ENCODE data around the gene PHLDA2. TPM values are rescaled to one million over a fixed set of nuclear protein-coding genes. Genes with fewer than 3 reads are reported as not detected.

The PHLDA2 gene
- polyA plus RNA-seq: 10 to 100 TPM in 1 of 3 donors, 1 to 10 TPM in 2; 5.5 to 19.7 (median 6.7) TPM

- 1% methylated on average over 91 to 105 of the region's 113 CpGs for WGBS, 3 donors
- no peak within 1 kb of the TSS for H3K27ac ChIP-seq (ENCODE audit: low read depth, low read length)
These were observed at the start of gene PHLDA2 for GRCh38 chr11:2928605-2929530. Gene PHLDA2, minus strand, starts transcription at chr11:2929420. Its CDS starts 56 bp downstream, at chr11:2929364.

GRCh38 chr11:2977113-2977512, 47.9 kb upstream of the PHLDA2 start:
- H3K27ac ChIP-seq (ENCODE audit: low read depth, low read length): no peak overlapping the region
- WGBS, 3 donors: 46 to 80% (median 79%) methylated on average over 7 of the region's 7 CpGs

DNA sequence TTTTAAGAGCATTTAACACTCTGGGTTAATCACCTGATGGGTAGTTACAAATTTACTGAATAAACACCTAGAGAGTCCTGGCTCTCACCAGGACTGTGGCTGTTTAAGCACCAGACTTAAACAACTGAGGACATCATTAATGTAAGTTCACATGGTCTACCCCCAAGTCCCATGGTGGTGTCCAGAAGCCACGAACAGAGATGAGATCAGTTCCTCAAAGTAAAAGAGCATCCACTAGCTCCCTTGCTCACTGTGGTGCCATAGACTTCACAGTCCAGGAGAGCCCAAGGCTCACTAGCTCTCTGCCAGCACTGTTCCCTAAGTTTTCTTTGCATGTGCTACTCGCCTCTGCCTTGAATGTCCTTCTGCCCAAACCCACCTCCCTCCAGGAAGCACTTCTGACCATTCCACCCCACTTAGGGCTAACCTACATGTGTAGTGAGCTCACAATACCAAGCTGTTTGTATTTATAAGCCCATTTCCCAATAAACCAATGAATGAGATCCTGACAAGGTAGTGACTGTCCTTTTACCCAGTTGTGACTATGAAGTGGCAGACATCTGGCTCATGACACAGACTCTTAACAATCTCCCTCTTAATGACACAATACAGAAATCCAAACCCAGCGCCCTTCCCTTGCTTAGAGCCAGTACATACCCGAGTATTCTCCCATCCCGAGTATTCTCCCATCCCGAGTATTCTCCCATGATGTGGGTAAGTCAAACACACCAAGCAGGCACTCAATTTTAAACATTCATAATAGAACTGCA, 47.3 kb upstream of the PHLDA2 start:
- 80 to 84% (median 82%) methylated on average over 6 of the region's 6 CpGs for WGBS, 3 donors
- H3K27ac ChIP-seq (ENCODE audit: low read depth, low read length): no peak overlapping the region

DNA sequence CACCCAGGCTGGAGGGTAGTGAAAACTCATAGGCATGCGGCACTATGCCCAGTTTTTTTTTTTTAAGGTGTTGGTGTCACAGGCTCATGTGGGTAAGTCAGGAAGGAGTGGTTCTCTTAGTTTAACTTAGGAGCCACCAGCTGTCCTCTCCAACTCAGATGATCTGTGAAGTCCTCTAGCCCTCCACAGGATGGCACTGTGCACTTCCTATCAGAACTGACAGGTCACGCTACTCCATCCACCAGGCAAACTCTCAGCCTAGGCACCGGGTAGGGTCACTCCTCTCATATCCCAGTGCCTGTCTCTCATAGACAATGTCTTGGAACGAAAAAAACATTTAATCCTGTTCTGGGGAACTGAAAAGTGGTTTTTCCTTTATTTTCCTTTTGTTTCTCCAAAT, 46.4 kb upstream of the PHLDA2 start:
- no peak overlapping the region for H3K27ac ChIP-seq (ENCODE audit: low read depth, low read length)
- WGBS, 3 donors: 85 to 88% (median 86%) methylated on average over 4 of the region's 4 CpGs

GRCh38 chr11:2974272-2974671, 45.1 kb upstream of the PHLDA2 start:
- H3K27ac ChIP-seq (ENCODE audit: low read depth, low read length): no peak overlapping the region
- 96 to 97% (median 97%) methylated on average over 3 of the region's 3 CpGs for WGBS, 3 donors

GRCh38 chr11:2968341-2968900, 39.2 kb upstream of the PHLDA2 start:
- 74 to 84% (median 74%) methylated on average over 6 of the region's 6 CpGs for WGBS, 3 donors
- no peak overlapping the region for H3K27ac ChIP-seq (ENCODE audit: low read depth, low read length)

GRCh38 chr11:2964782-2965181, 35.6 kb upstream of the PHLDA2 start:
- WGBS, 3 donors: 77 to 87% (median 82%) methylated on average over 4 of the region's 4 CpGs
- H3K27ac ChIP-seq (ENCODE audit: low read depth, low read length): no peak overlapping the region

- no peak overlapping the region for H3K27ac ChIP-seq (ENCODE audit: low read depth, low read length)
- WGBS, 3 donors: 90 to 95% (median 95%) methylated on average over 6 of the region's 6 CpGs
These were observed 34.5 kb upstream of the PHLDA2 start for GRCh38 chr11:2963761-2964160.

- H3K27ac ChIP-seq (ENCODE audit: low read depth, low read length): no peak overlapping the region
- 74 to 95% (median 75%) methylated on average over 7 of the region's 7 CpGs for WGBS, 3 donors
These were observed 34.0 kb upstream of the PHLDA2 start for GRCh38 chr11:2963112-2963754.

DNA sequence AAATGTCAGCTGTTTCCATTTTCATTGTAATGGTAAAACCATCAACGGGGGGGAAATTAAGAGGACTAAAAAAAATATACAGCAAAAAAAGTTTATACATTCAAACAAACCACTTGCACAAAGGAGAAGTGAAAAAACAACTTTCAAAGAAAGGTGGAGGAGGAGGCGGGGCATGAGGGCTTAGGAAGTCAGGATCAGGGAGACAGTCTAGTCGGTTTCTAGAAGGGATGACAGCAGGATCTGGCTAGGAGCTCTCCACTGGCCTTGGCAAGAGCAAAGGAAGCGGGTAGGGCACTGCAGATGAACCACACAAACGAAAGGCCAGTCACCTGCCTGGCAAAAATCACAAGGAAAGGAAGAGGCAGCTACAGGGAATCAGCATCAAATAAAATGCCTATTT, 31.9 kb upstream of the PHLDA2 start:
- no peak overlapping the region for H3K27ac ChIP-seq (ENCODE audit: low read depth, low read length)
- WGBS, 3 donors: 75 to 76% (median 76%) methylated on average over 5 of the region's 5 CpGs

DNA sequence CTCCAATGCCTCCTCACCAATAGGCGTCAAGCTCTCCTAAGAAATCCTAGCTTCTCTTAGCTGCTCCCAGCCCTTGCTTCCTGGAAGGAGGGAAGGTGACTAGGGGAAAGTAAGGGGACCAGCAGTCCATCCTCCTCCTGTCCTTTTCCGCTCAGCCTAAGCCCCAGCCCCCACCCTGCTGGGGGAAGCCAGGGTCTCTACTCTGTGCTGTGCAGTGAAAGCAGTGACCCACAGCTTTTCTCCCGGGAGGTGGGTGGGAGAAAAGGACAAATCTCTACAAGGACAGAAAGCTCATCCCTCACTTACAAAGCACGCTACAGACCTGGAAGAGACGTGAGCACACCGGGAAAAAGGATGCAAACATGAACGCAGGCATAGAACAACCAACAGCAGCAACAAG, 30.9 kb upstream of the PHLDA2 start:
- 92 to 97% (median 93%) methylated on average over 7 of the region's 7 CpGs for WGBS, 3 donors
- no peak overlapping the region for H3K27ac ChIP-seq (ENCODE audit: low read depth, low read length)

GRCh38 chr11:2958251-2958650, 29.0 kb upstream of the PHLDA2 start:
- H3K27ac ChIP-seq (ENCODE audit: low read depth, low read length): no peak overlapping the region
- 66 to 75% (median 67%) methylated on average over 3 of the region's 3 CpGs for WGBS, 3 donors

- no peak overlapping the region for H3K27ac ChIP-seq (ENCODE audit: low read depth, low read length)
- 83 to 86% (median 84%) methylated on average over 6 of the region's 6 CpGs for WGBS, 3 donors
These were observed 26.8 kb upstream of the PHLDA2 start for GRCh38 chr11:2955906-2956476.

- H3K27ac ChIP-seq (ENCODE audit: low read depth, low read length): no peak overlapping the region
- WGBS, 3 donors: 86 to 90% (median 90%) methylated on average over 6 of the region's 6 CpGs
These were observed 25.0 kb upstream of the PHLDA2 start for GRCh38 chr11:2954263-2954662.

- WGBS, 3 donors: 65 to 70% (median 69%) methylated on average over 6 of the region's 6 CpGs
- no peak overlapping the region for H3K27ac ChIP-seq (ENCODE audit: low read depth, low read length)
These were observed 23.1 kb upstream of the PHLDA2 start for GRCh38 chr11:2952290-2952689.

DNA sequence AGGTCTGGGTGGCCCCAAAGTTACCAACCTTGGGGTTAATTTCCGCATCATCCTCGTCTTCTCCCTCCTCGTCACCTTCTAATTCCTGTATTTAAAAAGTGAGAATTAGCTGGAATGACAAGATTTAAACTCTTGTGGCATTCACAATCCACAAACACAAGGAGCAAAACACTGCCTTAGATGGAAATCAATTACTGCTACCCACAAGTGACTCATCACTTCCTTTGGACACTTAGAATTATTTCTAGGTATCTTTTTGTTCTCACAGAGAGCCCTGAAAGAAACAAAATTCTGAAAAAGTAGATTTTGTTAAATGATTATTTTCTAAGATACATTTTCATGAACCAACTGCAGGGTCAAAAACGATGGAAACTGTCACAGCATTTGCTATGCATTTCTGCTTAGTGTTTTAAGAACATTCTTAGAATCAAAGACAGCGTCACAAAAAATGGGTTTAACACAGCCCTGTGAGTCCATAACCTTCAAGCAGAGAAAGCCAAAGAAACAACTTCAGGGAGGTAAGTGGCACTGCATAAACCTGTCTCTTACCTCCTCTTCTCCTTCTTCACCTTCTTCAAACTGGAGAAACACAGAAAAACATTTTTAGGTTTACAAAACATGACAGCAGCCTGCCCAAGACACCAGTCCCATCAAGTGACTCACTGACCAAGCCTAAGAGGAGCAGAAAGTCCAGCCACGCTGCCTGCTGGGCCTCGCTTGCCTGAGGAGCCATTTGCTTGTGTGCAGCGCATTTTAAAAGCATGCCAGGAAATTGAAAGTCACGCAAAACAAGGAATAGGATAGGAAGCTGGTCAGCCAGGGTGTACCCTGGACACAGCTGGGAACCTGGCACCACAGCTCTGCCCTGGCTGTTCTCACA, 22.3 kb upstream of the PHLDA2 start:
- 83 to 90% (median 87%) methylated on average over 9 of the region's 9 CpGs for WGBS, 3 donors
- no peak overlapping the region for H3K27ac ChIP-seq (ENCODE audit: low read depth, low read length)

DNA sequence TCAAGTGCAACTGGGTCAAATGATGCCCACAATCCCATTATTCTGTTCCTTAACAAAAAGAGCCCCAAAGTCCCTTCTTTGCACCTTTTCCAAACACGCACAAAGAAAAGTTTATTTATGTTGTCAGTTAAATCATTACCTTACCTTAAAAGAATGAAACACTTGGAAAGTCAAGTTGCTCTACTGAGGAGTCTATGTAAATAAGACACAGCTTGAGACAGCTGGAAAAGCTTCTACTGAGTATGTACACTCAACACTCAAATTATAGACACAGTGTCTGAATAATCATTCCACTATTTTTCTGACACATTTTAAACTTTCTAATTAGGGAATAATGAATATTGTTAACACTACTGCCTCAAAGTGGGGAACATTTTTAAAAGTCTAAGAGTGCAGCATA, 21.6 kb upstream of the PHLDA2 start:
- H3K27ac ChIP-seq (ENCODE audit: low read depth, low read length): no peak overlapping the region

More for the DNA sequence above, 21.6 kb upstream of the PHLDA2 start:
- WGBS, 3 donors: 95 to 96% (median 95%) methylated on average over 1 of the region's 1 CpG
